Panc1 (cell line): ENCODE measurements around the gene C2.

Experiments used
- CTCF ChIP-seq: fragments of 450-650 bp; IDR thresholded peaks from 2 replicates; pipeline ENCODE4 v1.5.1; 2017; ENCODE audit warnings: mild to moderate bottlenecking
- POLR2AphosphoS5 ChIP-seq: IDR thresholded peaks from 2 replicates; pipeline ENCODE4 v1.6.1; 2012; ENCODE audit warnings: mild to moderate bottlenecking, low read depth, low read length, moderate library complexity
- REST ChIP-seq, 2 experiments: IDR thresholded peaks; 2 replicates each; pipeline ENCODE4 v1.6.1; 2011 to 2012; ENCODE audit warnings: low read depth in 2 of 2, control low read depth in 1 of 2, low read length in 1 of 2, mild to moderate bottlenecking in 1 of 2, moderate library complexity in 1 of 2; ENCODE audit not compliant: insufficient read depth in 1 of 2
- SIN3A ChIP-seq: IDR thresholded peaks from 2 replicates; pipeline ENCODE4 v1.6.1; 2012; ENCODE audit warnings: low read depth, mild to moderate bottlenecking, low read length, moderate library complexity, borderline replicate concordance; ENCODE audit not compliant: insufficient read depth
- TCF7L2 ChIP-seq: IDR thresholded peaks from 2 replicates; pipeline ENCODE4 v1.6.1; 2011; ENCODE audit warnings: mild to moderate bottlenecking, low read depth, low read length, inconsistent platforms

GRCh38 chr6:31905041-31905440 is 22.5 kb upstream of the C2 start:
- TF ChIP-seq CTCF = no peak
- no peak for TF ChIP-seq TCF7L2
- TF ChIP-seq POLR2AphosphoS5 = no peak
- TF ChIP-seq REST (IDR thresholded peaks at IDR 0.05; ENCODE audit: insufficient read depth in 1 of 2, low read depth in 2 of 2, low read length in 1 of 2) = no peak
- no peak for TF ChIP-seq SIN3A
